Measurements from ENCODE around the gene GRPR.

Gene GRPR

GRCh38 chrX:16123222-16123786, at the start of gene GRPR:
TSS of gene GRPR (plus strand) at chrX:16123565. CDS start at chrX:16123954, 389 bp downstream.
- DNase-seq, result peak; percentile 67

GRCh38 chrX:16075087-16075486, 48.3 kb upstream of the GRPR start:
- no peak for DNase-seq

- no peak for DNase-seq
These were observed 46.5 kb upstream of the GRPR start for GRCh38 chrX:16076834-16077233.

- DNase-seq, result no peak
These were observed 45.6 kb upstream of the GRPR start for GRCh38 chrX:16077811-16078210.

- DNase-seq, result no peak
These were observed 42.0 kb upstream of the GRPR start for GRCh38 chrX:16081357-16081756.

- no peak for DNase-seq
These were observed 40.8 kb upstream of the GRPR start for GRCh38 chrX:16082470-16083085.

- DNase-seq, result no peak
These were observed 36.3 kb upstream of the GRPR start for GRCh38 chrX:16087076-16087475.

- no peak for DNase-seq
These were observed 34.3 kb upstream of the GRPR start for GRCh38 chrX:16089086-16089485.

GRCh38 chrX:16096141-16096540, 27.2 kb upstream of the GRPR start:
- DNase-seq, result no peak

GRCh38 chrX:16100673-16101072, 22.7 kb upstream of the GRPR start:
- no peak for DNase-seq

GRCh38 chrX:16101581-16101980, 21.8 kb upstream of the GRPR start:
- no peak for DNase-seq

GRCh38 chrX:16103625-16104024, 19.7 kb upstream of the GRPR start:
- DNase-seq, result no peak

GRCh38 chrX:16112428-16112827, 10.9 kb upstream of the GRPR start:
- no peak for DNase-seq

GRCh38 chrX:16113978-16114565, 9.3 kb upstream of the GRPR start:
- no peak for DNase-seq

- DNase-seq, result no peak
These were observed 8.8 kb upstream of the GRPR start for GRCh38 chrX:16114611-16115010.

GRCh38 chrX:16119353-16120220, 3.8 kb upstream of the GRPR start:
- DNase-seq, result no peak

GRCh38 chrX:16120431-16120830, 2.9 kb upstream of the GRPR start:
- DNase-seq, result no peak

GRCh38 chrX:16124201-16124600, 836 bp downstream of the GRPR start:
- DNase-seq, result no peak

GRCh38 chrX:16125520-16126149, 2.3 kb downstream of the GRPR start:
- no peak for DNase-seq

- no peak for DNase-seq
These were observed 7.3 kb downstream of the GRPR start for GRCh38 chrX:16130707-16131106.

- no peak for DNase-seq
These were observed 11.6 kb downstream of the GRPR start for GRCh38 chrX:16134936-16135335.

- no peak for DNase-seq
These were observed 12.7 kb downstream of the GRPR start for GRCh38 chrX:16136080-16136479.

GRCh38 chrX:16137416-16138107, 14.2 kb downstream of the GRPR start:
- no peak for DNase-seq

All from CD4-positive, alpha-beta T cell treated with Interferon gamma for 1 hour (primary cell).